Glomerular endothelial cell (primary cell): ENCODE results near the gene SPRED2. TPM values are rescaled to one million over a fixed set of nuclear protein-coding genes. Genes with fewer than 3 reads are reported as not detected.

Experiments used
- DNase-seq: peaks from one replicate; pipeline ENCODE4 v3.0.0-alpha.2; 2011; ENCODE audit warnings: low read depth, low spot score; ENCODE audit errors: extremely low read depth
- total RNA-seq: library from RNA; depleted of rRNA; stranded (reverse); fragments of >200 nt; gene quantifications from 2 replicates; pipeline ENCODE4 v1.2.3, GENCODE V29; 2015

The SPRED2 gene
- total RNA-seq, 1 donor from 2014 or later, result 14.6 TPM

DNA sequence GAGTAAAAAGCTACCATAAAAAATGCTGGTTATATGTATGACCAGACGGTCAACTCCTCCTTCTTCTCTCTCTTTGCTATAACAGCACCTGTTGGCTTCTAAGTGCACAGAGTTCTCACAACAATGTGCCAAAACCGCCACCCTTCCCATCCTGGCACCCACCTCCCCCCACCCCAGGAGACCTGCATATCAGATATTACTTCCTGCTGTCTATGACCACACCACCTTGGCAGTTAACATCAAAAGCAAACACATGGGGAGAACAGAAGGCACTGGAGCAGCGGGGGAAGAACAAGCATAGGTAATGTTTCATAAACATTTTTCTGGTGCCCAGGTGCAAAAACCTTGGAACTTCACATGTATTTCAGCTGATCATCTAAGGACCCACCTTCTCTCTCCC is 15.5 kb downstream of the SPRED2 start:
- no peak for DNase-seq

- DNase-seq, result no peak
These were observed 16.1 kb downstream of the SPRED2 start for GRCh38 chr2:65416321-65416720.

- no peak for DNase-seq
These were observed 17.3 kb downstream of the SPRED2 start for GRCh38 chr2:65415091-65415490.

- DNase-seq, result no peak
These were observed 18.8 kb downstream of the SPRED2 start for GRCh38 chr2:65413610-65414009.

- DNase-seq, result no peak
These were observed 19.3 kb downstream of the SPRED2 start for GRCh38 chr2:65413106-65413505.

GRCh38 chr2:65411056-65411795 is 21.2 kb downstream of the SPRED2 start:
- no peak for DNase-seq

DNA sequence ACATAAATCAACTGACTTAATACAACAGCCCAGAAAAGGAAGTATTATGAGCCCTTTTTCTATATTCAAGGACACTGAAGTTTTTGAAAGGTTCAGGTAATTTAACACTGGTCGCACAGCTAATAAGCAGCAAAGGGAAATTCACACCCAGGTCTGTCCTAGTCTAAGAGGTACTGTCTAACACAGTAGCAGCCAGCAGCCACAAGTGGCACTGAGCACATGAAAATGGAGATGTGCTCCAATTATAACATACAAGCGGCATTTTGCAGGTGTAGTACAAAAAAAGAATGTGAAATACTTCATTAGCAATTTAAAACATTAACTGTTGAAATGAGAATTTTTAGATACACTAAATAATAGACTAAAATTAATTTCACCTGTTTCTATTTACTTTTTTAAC is 23.4 kb downstream of the SPRED2 start:
- DNase-seq, result no peak

- DNase-seq, result no peak
These were observed 25.2 kb downstream of the SPRED2 start for GRCh38 chr2:65407240-65407639.

DNA sequence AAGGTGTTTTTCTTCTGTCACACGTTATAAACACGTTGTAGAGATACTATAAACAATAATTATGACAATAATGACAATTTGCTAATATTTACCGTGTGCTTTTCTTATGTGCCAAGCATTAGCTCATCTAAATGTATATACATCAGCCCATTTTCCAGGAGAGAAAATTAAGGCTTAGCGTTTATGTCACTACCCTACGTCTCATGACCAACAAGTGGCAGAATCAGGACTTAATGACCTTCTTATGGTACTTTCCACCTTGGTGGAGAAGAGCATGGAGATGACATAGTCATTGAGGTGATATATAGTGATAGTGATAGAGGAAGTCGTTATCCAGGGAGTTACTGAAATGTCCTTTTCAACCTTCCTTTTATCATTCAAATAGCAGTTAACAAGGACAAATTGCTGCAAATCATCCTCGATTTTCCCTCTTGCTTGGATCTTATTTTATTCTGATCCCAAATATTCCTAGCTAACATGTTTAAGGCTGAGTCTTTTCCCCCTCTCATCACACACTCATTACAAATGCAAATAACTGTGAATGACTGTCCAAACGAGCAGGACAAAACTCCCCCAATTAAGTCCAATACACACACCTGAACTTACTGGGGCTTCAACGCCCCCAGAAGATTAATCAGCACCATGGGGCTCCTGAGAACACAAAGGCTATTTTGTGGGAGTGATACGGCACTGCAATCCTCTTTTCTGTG is 27.3 kb downstream of the SPRED2 start:
- no peak for DNase-seq

- no peak for DNase-seq
These were observed 28.9 kb downstream of the SPRED2 start for GRCh38 chr2:65403529-65403915.

- no peak for DNase-seq
These were observed 29.4 kb downstream of the SPRED2 start for GRCh38 chr2:65402780-65403528.

GRCh38 chr2:65402323-65402722 is 30.1 kb downstream of the SPRED2 start:
- no peak for DNase-seq

GRCh38 chr2:65397122-65397521 is 35.3 kb downstream of the SPRED2 start:
- no peak for DNase-seq

- no peak for DNase-seq
These were observed 35.9 kb downstream of the SPRED2 start for GRCh38 chr2:65396348-65397026.

GRCh38 chr2:65395621-65396347 is 36.6 kb downstream of the SPRED2 start:
- no peak for DNase-seq

- no peak for DNase-seq
These were observed 38.5 kb downstream of the SPRED2 start for GRCh38 chr2:65393743-65394422.

- DNase-seq, result no peak
These were observed 39.4 kb downstream of the SPRED2 start for GRCh38 chr2:65393046-65393445.

DNA sequence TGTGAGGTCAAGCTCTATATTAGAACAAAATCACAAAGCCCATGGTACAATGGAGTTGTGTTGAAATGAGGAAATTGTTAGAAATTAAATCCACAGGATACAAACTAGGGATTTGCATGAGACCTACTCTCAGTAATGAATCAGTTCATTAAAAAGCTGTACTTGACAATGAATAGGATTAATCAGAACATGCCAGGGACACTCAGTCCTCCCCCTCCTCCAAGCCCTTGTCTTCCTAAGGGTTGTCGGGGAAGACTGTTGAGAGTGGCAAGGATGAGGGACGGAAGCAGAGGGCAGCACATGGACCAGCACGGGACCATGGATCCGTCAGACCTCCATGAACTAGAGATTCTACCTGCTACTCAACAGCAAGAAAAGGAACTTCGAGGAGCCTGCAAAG is 39.8 kb downstream of the SPRED2 start:
- no peak for DNase-seq

GRCh38 chr2:65390134-65390533 is 42.3 kb downstream of the SPRED2 start:
- DNase-seq, result no peak

- DNase-seq, result no peak
These were observed 42.9 kb downstream of the SPRED2 start for GRCh38 chr2:65389476-65389875.
